OCI-M2 (cell line): ENCODE measurements around the gene UGT1A7.

Source experiments
- DNase-seq: peaks from one replicate; lab custom pipeline; 2025; ENCODE audit not compliant: unreplicated experiment; lab: John Stamatoyannopoulos, UW

The UGT1A7 gene

DNA sequence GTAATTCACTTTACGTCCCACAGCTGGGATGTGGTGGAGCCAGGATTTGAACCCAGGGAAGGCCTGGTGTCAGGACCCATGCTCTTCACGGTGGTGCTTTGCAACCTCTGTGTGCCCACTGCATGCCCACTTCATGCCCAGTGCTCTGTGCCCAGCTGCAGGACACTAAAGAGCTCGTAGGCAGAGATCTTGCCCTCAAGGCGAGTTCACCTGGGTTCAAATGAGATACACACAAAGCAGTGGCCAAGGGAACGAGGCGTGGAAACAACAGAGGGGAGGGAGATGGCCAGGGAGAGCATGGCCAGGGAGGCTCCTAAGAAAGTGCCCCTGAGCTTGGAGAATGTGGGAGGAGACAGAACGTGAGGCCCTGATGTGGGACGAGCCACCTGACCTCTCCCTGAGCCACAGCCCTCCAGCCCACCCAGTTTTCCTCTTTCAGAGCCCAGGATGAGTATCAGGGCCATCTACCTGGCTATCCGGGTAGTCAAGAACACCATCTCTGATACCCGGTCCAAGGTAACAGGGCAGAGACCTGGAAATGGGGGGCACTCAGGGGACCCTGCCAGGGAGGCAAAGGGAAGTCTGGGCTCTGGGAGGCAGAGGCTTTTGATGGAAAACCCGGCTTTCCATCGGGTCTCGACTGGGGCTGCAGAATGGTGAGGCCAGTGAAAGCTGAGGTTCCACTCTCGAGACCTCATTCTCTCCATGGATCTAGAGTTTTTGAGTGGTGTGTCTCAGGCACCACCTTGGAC is 116.8 kb downstream of the UGT1A7 start:
- no peak for DNase-seq

GRCh38 chr2:233799087-233799665 is 117.5 kb downstream of the UGT1A7 start:
- DNase-seq, result no peak

- no peak for DNase-seq
Measured at GRCh38 chr2:233799716-233800115, 118.0 kb downstream of the UGT1A7 start.

DNA sequence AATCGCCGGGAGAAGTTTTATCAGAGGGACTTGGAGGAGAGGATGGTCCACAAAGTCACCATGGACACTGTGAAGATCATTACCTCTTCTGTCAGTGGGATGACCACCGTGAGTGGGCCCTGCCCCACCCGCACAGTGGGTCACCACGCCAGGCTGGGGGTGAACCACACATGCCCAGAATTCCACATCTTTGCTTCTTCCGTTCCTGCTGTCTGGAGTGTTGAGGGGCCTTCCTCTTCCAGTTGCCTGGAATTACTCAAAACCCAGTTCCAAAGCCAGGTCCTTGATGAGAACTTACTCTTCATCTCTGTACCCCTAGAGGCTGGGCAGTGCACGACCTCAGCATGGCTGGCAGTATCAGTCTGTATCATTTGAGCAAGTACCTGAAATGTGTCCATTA is 118.5 kb downstream of the UGT1A7 start:
- DNase-seq, result no peak

DNA sequence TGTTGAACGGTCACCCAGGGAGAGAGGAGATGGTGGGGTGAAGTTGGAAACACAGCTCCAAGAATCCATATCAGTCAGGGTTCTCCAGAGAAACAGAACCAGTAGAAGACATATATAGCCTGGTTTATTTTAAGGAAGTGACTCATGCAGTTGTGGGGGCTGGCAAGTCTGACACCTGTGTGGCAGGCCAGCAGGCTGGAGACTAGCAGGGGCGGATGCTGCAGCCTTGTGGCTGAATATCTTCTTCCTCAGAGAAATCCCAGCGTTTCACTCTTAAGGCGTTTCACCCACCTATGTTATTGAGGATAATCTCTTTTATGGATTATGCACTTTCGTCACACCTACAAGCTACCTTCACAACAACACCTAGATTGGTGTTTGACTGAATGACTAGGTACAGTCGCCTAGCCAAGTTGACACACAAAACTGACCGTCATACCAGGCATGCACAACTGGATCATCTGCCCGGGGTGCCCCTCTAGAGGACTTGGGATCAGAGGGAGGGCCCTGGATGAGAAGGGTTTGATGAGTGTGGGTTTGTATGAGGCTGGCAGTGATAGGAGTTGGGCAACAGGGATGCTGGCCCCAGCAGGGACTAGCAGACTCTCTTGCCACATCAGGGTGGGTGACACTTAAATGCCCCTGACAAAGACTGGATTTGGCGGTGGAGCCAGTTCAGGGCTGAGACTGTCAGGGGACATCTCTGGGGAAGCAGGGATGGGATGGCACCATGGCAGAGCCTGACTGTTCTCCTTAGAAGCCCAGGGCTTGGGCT is 119.8 kb downstream of the UGT1A7 start:
- DNase-seq, result no peak

- DNase-seq, result no peak
Measured at GRCh38 chr2:233802132-233802815, 120.6 kb downstream of the UGT1A7 start.

- no peak for DNase-seq
Measured at GRCh38 chr2:233803292-233803911, 121.7 kb downstream of the UGT1A7 start.

GRCh38 chr2:233803994-233804393 is 122.3 kb downstream of the UGT1A7 start:
- no peak for DNase-seq

- no peak for DNase-seq
Measured at GRCh38 chr2:233807215-233807865, 125.6 kb downstream of the UGT1A7 start.

GRCh38 chr2:233807966-233808935 is 126.5 kb downstream of the UGT1A7 start:
- DNase-seq, result no peak

GRCh38 chr2:233810385-233810784 is 128.7 kb downstream of the UGT1A7 start:
- DNase-seq, result no peak

- no peak for DNase-seq
Measured at GRCh38 chr2:233811087-233811486, 129.4 kb downstream of the UGT1A7 start.

- no peak for DNase-seq
Measured at GRCh38 chr2:233811732-233812131, 130.0 kb downstream of the UGT1A7 start.

- DNase-seq, result no peak
Measured at GRCh38 chr2:233813236-233814055, 131.7 kb downstream of the UGT1A7 start.

DNA sequence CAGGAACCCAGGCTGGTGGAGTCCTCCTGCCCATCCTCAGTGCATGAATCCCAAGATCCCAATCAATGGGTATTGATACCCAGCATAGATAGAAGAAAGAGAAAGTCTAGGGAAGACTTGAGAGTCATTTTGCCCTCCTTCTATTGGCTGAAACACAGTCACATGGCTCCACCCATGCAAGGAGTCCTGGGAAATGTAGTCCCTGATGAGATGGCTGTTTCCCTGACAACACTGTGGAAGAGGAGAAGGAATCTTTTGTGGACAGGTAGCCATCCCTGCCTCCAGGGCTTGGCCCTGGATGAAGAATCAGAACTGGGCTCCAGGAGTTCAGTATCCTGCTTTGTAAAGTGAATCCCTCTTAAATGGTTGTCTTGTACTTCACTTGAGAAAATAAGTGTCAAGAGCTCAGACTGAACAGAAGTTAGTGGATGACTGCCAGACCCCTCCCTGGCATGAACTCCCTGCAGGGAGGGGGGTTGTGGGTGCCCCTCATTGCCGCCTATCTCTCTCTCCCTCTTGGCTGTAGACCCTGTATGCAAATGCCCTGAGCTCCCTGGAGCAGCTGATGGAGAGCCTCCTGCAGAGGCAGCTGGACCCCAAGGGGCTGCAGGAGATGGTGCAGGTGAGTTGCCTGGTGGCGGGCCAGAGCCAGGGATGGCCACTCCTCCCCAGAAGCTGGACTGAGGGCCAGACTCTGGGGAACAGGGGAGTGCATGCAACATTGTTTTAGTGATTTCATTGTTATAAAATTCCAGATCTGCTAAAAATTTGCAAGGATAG is 132.5 kb downstream of the UGT1A7 start:
- no peak for DNase-seq

DNA sequence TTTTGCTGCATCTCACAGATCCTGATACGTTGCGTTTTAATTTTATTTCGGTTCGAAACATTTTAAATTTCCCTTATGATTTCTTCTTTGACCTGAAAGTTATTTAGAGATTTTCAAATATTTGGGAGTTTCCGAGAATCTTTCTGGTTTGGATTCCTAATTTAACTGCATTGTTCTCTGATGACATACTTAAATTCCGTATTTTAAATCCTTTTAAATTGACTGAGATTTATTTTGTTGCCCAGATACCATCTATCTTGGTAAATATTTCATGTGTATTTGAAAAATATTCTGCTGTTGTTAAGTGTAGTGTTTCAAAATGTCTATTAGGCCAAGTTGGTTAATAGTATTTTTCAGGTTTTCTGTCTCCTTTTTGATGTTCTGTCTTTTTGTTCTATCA is 134.2 kb downstream of the UGT1A7 start:
- DNase-seq, result no peak

DNA sequence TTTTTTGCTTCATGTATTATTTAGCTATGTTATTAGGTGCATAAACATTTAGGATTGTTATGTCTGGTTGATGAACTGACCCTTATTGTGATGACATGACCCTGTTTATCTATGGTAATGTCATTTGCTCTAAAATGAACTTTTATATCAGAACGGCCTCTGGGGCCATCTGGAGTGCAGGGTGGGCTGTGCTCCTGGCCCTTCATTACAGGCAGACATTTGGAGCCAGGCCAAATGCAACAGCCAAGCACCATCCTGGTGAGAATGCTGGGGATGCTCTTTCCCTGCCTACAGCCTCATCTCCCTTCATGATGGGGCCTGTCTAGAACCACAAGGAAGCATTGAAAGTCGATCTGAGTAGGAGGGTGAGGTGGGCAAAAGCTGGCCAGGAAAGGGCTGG is 134.6 kb downstream of the UGT1A7 start:
- DNase-seq, result no peak

GRCh38 chr2:233816771-233817170 is 135.1 kb downstream of the UGT1A7 start:
- no peak for DNase-seq
